ENCODE measurements around the gene F2RL2.
"Not testable (repeated sequence)": the region's sequence is repeated elsewhere in the genome, so short reads cannot be mapped to it uniquely, and the experiment has no call there.

Gene F2RL2

GRCh38 chr5:76610196-76610595, 13.0 kb downstream of the F2RL2 start:
- no peaks in the 10 kb centered on the region for H3K36me3 ChIP-seq (replicated peaks)
- no peaks in the 10 kb centered on the region for H3K27me3 ChIP-seq (ENCODE audit: low read depth)
- no peaks in the 10 kb centered on the region; the same call in 1 of the 2 replicates for H3K4me1 ChIP-seq
- DNase-seq (ENCODE audit: low spot score in 2 of 2), result no peak
- H3K4me3 ChIP-seq, result no peak overlapping the region
- in situ Hi-C loops (cut with MboI; ENCODE audit: low sequenced_read_pairs), result no loop called here
- H3K9me3 ChIP-seq, result no peaks in the 10 kb centered on the region

DNA sequence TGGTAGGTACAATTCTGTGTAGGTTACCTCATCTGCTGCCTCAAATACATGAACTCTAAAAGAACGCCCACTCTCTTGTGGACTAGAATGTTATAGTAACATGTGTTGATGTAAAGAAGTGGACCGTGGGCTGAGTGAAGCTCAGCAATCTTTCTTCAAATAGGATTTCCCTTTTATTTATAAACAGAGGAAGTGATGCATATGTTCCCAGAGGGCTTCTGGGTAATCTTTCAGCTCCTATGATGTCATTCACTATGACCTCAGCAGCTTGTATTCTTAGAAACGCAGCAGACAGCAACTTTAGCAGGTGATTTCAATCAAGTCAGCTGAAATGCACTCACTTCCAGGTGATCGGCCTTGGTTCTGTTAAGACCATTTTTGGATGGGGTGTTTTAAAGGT, 14.4 kb downstream of the F2RL2 start:
- DNase-seq (ENCODE audit: low spot score in 2 of 2), result no peak
- H3K4me3 ChIP-seq, result no peak overlapping the region
- no peaks in the 10 kb centered on the region; the same call in 1 of the 2 replicates for H3K4me1 ChIP-seq
- no peaks in the 10 kb centered on the region for H3K9me3 ChIP-seq
- in situ Hi-C loops (cut with MboI; ENCODE audit: low sequenced_read_pairs), result loop anchor here (10.0 kb wide), 1 partner anchor 156 kb away; no protein-coding TSS in a partner anchor
- H3K36me3 ChIP-seq (replicated peaks), result no peaks in the 10 kb centered on the region
- H3K27me3 ChIP-seq (ENCODE audit: low read depth), result no peaks in the 10 kb centered on the region

- in situ Hi-C loops (cut with MboI; ENCODE audit: low sequenced_read_pairs), result loop anchor here (10.0 kb wide), 1 partner anchor 157 kb away; no protein-coding TSS in a partner anchor
- H3K36me3 ChIP-seq (replicated peaks), result no peaks in the 10 kb centered on the region
- no peak overlapping the region for H3K4me3 ChIP-seq
- DNase-seq (ENCODE audit: low spot score in 2 of 2), result no peak
- no peaks in the 10 kb centered on the region for H3K9me3 ChIP-seq
- H3K27me3 ChIP-seq (ENCODE audit: low read depth), result no peaks in the 10 kb centered on the region
- H3K4me1 ChIP-seq, result no peaks in the 10 kb centered on the region; the same call in 1 of the 2 replicates
Observed at GRCh38 chr5:76607353-76607871, 15.8 kb downstream of the F2RL2 start.

DNA sequence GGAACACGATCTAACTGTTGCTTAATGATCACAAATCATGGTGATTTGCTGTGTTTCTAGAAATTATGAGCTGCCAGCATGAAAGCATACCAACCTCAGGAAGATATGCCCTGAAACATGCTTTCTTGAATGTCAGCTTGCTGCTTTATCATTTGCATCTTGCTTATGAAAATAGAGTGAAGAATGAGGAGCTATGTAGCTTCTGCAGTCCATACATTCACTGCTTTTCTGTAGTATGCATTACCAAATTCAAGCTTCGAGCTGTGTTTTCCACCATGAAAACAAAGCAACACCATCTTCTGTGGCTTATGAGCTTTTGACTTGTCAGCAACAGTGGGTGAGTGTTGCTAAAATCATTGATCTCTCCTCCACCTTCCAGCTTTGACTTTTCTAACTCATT, 16.5 kb downstream of the F2RL2 start:
- in situ Hi-C loops (cut with MboI; ENCODE audit: low sequenced_read_pairs), result loop anchor here (10.0 kb wide), 1 partner anchor 158 kb away; no protein-coding TSS in a partner anchor
- Histone ChIP-seq H3K4me1 (no peaks in the 10 kb centered on the region; the same call in 1 of the 2 replicates), H3K9me3 (no peaks in the 10 kb centered on the region), H3K27me3 (ENCODE audit: low read depth) (no peaks in the 10 kb centered on the region), H3K36me3 (replicated peaks) (no peaks in the 10 kb centered on the region), H3K4me3 (no peak overlapping the region)
- no peak for DNase-seq (ENCODE audit: low spot score in 2 of 2)

DNA sequence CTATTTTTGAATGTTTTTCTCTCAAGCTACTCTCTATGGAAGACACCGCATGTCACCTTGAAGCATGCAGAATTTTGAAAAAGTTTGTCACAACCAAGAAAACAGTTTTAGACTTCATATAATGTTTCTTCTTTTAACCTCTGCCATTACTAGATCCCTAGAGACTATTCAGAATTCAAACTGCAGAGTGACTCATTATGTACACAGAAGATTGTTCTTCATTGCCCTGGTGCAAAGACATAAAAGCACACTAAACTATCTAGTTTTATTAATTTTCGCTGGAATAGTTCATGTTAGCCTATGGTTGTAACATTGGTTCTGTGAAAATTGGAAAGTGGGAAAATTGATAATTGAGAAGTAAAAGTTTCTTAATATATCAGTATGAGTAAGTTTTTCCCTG, 18.4 kb downstream of the F2RL2 start:
- no peaks in the 10 kb centered on the region; the same call in 1 of the 2 replicates for H3K4me1 ChIP-seq
- no peaks in the 10 kb centered on the region for H3K9me3 ChIP-seq
- no peaks in the 10 kb centered on the region for H3K36me3 ChIP-seq (replicated peaks)
- DNase-seq (ENCODE audit: low spot score in 2 of 2), result no peak
- no peaks in the 10 kb centered on the region for H3K27me3 ChIP-seq (ENCODE audit: low read depth)
- in situ Hi-C loops (cut with MboI; ENCODE audit: low sequenced_read_pairs), result loop anchor here (10.0 kb wide), 1 partner anchor 160 kb away; no protein-coding TSS in a partner anchor
- H3K4me3 ChIP-seq, result no peak overlapping the region

GRCh38 chr5:76603991-76604390, 19.2 kb downstream of the F2RL2 start:
- in situ Hi-C loops (cut with MboI; ENCODE audit: low sequenced_read_pairs), result loop anchor here (10.0 kb wide), 1 partner anchor 161 kb away; no protein-coding TSS in a partner anchor
- not testable (repeated sequence) for H3K4me1 ChIP-seq; H3K4me3 ChIP-seq; H3K27me3 ChIP-seq (ENCODE audit: low read depth); H3K36me3 ChIP-seq (replicated peaks); DNase-seq (ENCODE audit: low spot score in 2 of 2); H3K9me3 ChIP-seq

- no peaks in the 10 kb centered on the region for H3K9me3 ChIP-seq
- H3K36me3 ChIP-seq (replicated peaks), result no peaks in the 10 kb centered on the region
- no peaks in the 10 kb centered on the region for H3K27me3 ChIP-seq (ENCODE audit: low read depth)
- no peak for DNase-seq (ENCODE audit: low spot score in 2 of 2)
- in situ Hi-C loops (cut with MboI; ENCODE audit: low sequenced_read_pairs), result loop anchor here (10.0 kb wide), 1 partner anchor 163 kb away; no protein-coding TSS in a partner anchor
- H3K4me3 ChIP-seq, result no peak overlapping the region
- no peaks in the 10 kb centered on the region; the same call in 1 of the 2 replicates for H3K4me1 ChIP-seq
Observed at GRCh38 chr5:76602094-76602726, 21.0 kb downstream of the F2RL2 start.

DNA sequence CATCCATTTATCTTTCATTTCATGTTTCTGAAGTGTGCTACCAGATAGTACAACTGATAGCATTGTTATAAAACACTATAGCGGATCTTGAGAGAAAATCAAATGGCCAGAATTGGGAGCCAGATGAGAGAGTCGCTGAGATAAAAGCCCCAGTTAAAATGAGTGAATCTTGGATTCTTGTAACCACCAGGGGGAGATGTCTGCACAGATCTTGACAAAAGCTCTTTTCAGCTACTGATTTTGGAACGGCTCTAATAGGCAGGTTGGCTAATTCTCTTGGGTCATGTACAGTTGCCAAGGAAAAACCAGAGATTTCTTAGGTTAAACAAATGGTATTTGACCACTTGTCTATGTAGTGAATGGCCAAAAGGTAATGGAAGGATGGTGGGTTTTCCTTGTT, 21.7 kb downstream of the F2RL2 start:
- peak; percentile 49 to 73 for DNase-seq (ENCODE audit: low spot score in 2 of 2)
- H3K9me3 ChIP-seq, result no peaks in the 10 kb centered on the region
- in situ Hi-C loops (cut with MboI; ENCODE audit: low sequenced_read_pairs), result loop anchor here (10.0 kb wide), 1 partner anchor 163 kb away; no protein-coding TSS in a partner anchor
- no peak overlapping the region for H3K4me3 ChIP-seq
- H3K27me3 ChIP-seq (ENCODE audit: low read depth), result no peaks in the 10 kb centered on the region
- H3K4me1 ChIP-seq, result no peaks in the 10 kb centered on the region; the same call in 1 of the 2 replicates
- H3K36me3 ChIP-seq (replicated peaks), result no peaks in the 10 kb centered on the region

DNA sequence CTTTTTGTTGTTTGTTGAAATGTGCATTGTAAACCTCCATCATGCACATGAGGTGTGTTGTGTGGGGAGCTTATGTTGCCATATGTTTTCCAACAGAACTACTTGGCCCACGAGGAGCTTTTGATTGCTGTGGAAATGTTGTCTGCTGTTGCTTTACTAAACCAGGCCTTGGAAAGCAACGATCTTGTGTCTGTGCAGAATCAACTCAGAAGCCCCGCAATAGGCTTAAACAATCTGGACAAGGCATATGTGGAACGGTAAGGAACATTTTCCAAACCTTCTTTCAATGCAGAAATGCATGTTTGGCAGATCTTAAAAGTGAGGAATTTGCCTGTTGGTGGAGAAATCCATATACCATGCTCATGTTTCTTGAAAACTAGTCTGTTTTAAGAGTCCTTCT, 22.5 kb downstream of the F2RL2 start:
- Histone ChIP-seq H3K4me3 (no peak overlapping the region), H3K4me1 (no peaks in the 10 kb centered on the region; the same call in 1 of the 2 replicates), H3K9me3 (no peaks in the 10 kb centered on the region), H3K36me3 (replicated peaks) (no peaks in the 10 kb centered on the region), H3K27me3 (ENCODE audit: low read depth) (no peaks in the 10 kb centered on the region)
- DNase-seq (ENCODE audit: low spot score in 2 of 2), result no peak
- in situ Hi-C loops (cut with MboI; ENCODE audit: low sequenced_read_pairs), result loop anchor here (10.0 kb wide), 1 partner anchor 164 kb away; no protein-coding TSS in a partner anchor

DNA sequence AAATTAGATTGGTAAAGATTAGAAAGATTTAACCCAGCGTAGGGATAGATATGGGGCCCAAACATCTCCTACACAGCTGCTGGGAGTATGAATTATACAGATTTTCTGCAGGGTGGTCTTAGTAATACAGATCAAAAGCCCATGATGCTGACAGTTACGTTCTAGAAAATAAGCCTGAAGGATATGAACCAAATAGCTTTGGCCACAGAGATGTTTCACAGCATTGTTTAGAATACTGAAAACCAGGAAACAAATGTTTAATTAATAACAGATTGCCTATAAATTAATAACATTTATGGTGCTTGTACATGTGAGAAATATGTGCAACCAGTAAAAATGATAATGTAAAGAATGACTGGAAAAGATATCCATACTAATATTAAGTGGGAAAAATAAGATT, 24.7 kb downstream of the F2RL2 start:
- H3K36me3 ChIP-seq (replicated peaks), result no peaks in the 10 kb centered on the region
- no peaks in the 10 kb centered on the region for H3K9me3 ChIP-seq

DNA sequence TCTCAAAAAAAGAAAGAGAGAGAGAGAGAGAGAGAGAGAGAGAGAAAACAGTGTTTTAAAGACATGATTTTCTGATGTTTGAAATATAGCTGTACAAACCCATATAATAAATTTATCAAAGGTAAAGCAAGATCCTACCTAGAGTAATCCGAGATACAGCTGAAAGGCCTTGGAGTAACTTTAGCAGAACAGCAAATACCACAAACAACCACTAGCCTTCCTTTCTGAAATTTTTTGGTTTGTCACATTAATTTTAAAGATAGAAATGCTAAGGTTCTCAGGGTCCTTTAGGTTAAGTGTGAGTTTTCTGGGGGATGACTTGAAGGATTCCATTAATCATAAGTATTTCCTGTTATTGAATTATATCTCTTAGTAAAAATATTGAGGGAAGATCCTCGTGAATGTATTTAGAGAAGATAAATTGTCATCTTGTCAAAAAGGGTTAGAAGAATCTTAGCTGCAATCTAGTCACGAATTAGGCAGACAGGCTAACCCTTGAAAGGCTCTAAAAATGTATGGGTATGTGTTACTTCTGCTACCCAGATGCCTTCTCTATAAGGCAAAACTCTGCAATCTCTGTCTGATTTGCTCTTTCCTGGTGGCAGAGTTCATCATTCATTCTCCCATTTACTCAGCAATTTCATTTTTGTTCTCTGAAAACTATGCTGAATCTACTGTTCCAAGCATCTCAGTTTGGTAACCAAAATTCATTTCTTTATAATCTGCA, 27.3 kb downstream of the F2RL2 start:
- no peak for DNase-seq (ENCODE audit: low spot score in 2 of 2)
- in situ Hi-C loops (cut with MboI; ENCODE audit: low sequenced_read_pairs), result no loop called here
- no peaks in the 10 kb centered on the region for H3K9me3 ChIP-seq
- H3K4me3 ChIP-seq, result no peak overlapping the region
- H3K4me1 ChIP-seq, result no peaks in the 10 kb centered on the region
- no peaks in the 10 kb centered on the region for H3K36me3 ChIP-seq (replicated peaks)
- H3K27me3 ChIP-seq (ENCODE audit: low read depth), result no peaks in the 10 kb centered on the region

More for the DNA sequence above, 24.7 kb downstream of the F2RL2 start:
- no peak for DNase-seq (ENCODE audit: low spot score in 2 of 2)
- Histone ChIP-seq H3K4me3 (no peak overlapping the region), H3K4me1 (no peaks in the 10 kb centered on the region), H3K27me3 (ENCODE audit: low read depth) (no peaks in the 10 kb centered on the region)
- in situ Hi-C loops (cut with MboI; ENCODE audit: low sequenced_read_pairs), result no loop called here

GRCh38 chr5:76594107-76594506, 29.1 kb downstream of the F2RL2 start:
- Histone ChIP-seq H3K9me3 (no peaks in the 10 kb centered on the region), H3K4me1 (no peaks in the 10 kb centered on the region), H3K36me3 (replicated peaks) (no peaks in the 10 kb centered on the region), H3K27me3 (ENCODE audit: low read depth) (no peaks in the 10 kb centered on the region), H3K4me3 (no peak overlapping the region)
- no peak for DNase-seq (ENCODE audit: low spot score in 2 of 2)
- in situ Hi-C loops (cut with MboI; ENCODE audit: low sequenced_read_pairs), result no loop called here

DNA sequence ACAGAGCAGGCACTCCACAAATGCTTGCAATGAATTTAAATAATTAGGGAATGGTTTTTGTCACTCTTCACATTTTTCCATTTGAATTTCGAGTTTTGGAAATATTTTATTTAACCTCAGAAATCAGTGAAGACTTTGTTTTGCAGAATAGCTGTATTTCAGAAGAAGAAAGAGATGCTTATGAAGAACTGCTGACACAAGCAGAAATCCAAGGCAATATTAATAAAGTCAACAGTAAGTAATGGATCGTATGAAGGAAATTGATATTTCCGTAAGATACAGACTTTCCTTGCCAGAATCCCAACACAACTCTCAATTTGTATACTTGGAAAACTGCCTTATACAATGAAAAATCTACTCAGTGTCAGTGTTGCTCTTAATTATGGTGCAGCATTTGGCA, 30.5 kb downstream of the F2RL2 start:
- H3K9me3 ChIP-seq, result no peaks in the 10 kb centered on the region
- no peaks in the 10 kb centered on the region for H3K36me3 ChIP-seq (replicated peaks)
- H3K27me3 ChIP-seq (ENCODE audit: low read depth), result no peaks in the 10 kb centered on the region
- DNase-seq (ENCODE audit: low spot score in 2 of 2), result no peak
- in situ Hi-C loops (cut with MboI; ENCODE audit: low sequenced_read_pairs), result no loop called here
- H3K4me3 ChIP-seq, result no peak overlapping the region
- no peaks in the 10 kb centered on the region for H3K4me1 ChIP-seq

GRCh38 chr5:76591366-76591765, 31.8 kb downstream of the F2RL2 start:
- Histone ChIP-seq H3K4me1 (no peaks in the 10 kb centered on the region), H3K27me3 (ENCODE audit: low read depth) (no peaks in the 10 kb centered on the region), H3K36me3 (replicated peaks) (no peaks in the 10 kb centered on the region), H3K9me3 (no peaks in the 10 kb centered on the region), H3K4me3 (no peak overlapping the region)
- no peak for DNase-seq (ENCODE audit: low spot score in 2 of 2)
- in situ Hi-C loops (cut with MboI; ENCODE audit: low sequenced_read_pairs), result no loop called here

Data from HAP-1 (cell line).